KMS-11 (cell line): ENCODE measurements around the gene SOD3.

ENCODE experiments used
- H2AFZ ChIP-seq: fragments of 200-600 bp; sonication (generic); 2 replicates; pipeline ENCODE4 v1.6.1; 2016; ENCODE audit warnings: antibody characterized with exemption, mixed run types, low read depth
- H3K27ac ChIP-seq: fragments of 200-600 bp; sonication (generic); 2 replicates; pipeline ENCODE4 v1.6.1; 2016; ENCODE audit warnings: mild to moderate bottlenecking, mixed run types
- H3K27me3 ChIP-seq: fragments of 200-600 bp; sonication (generic); 2 replicates; pipeline ENCODE4 v1.6.1; 2017; ENCODE audit warnings: mild to moderate bottlenecking, low read depth, mixed run types, moderate library complexity; ENCODE audit not compliant: insufficient read depth
- H3K36me3 ChIP-seq: fragments of 200-600 bp; sonication (generic); 2 replicates; pipeline ENCODE4 v1.6.1; 2017; ENCODE audit warnings: mild to moderate bottlenecking, mixed run types; ENCODE audit not compliant: insufficient read depth
- H3K4me1 ChIP-seq: fragments of 200-600 bp; sonication (generic); 2 replicates; pipeline ENCODE4 v1.6.1; 2016; ENCODE audit warnings: mild to moderate bottlenecking, low read depth, mixed run types; ENCODE audit not compliant: poor library complexity, severe bottlenecking
- H3K4me2 ChIP-seq: fragments of 200-600 bp; sonication (generic); 2 replicates; pipeline ENCODE4 v1.7.0; 2016; ENCODE audit warnings: mild to moderate bottlenecking, mixed run types
- H3K4me3 ChIP-seq: fragments of 200-600 bp; sonication (generic); IDR thresholded peaks from 2 replicates; pipeline ENCODE4 v1.6.1; 2017; ENCODE audit warnings: low read depth, low read length, mixed read lengths; ENCODE audit not compliant: insufficient read depth
- H3K79me2 ChIP-seq: fragments of 200-600 bp; sonication (generic); 2 replicates; pipeline ENCODE4 v1.6.1; 2016; ENCODE audit warnings: low read depth, mixed run types; ENCODE audit not compliant: insufficient read depth
- H3K9ac ChIP-seq: fragments of 200-600 bp; sonication (generic); 2 replicates; pipeline ENCODE4 v1.6.1; 2016; ENCODE audit warnings: mild to moderate bottlenecking, mixed run types
- H4K20me1 ChIP-seq: fragments of 200-600 bp; sonication (generic); 2 replicates; pipeline ENCODE4 v1.6.1; 2016; ENCODE audit warnings: mild to moderate bottlenecking, mixed run types; ENCODE audit not compliant: insufficient read depth
- TF ChIP-seq, protein P1 (sequence below): fragments of 200-600 bp; sonication (generic); conservative IDR thresholded peaks from 2 replicates; pipeline ENCODE4 v1.6.1; 2017; ENCODE audit warnings: low read depth, mild to moderate bottlenecking, antibody characterized with exemption, low read length, moderate library complexity, mixed read lengths

Gene SOD3

DNA sequence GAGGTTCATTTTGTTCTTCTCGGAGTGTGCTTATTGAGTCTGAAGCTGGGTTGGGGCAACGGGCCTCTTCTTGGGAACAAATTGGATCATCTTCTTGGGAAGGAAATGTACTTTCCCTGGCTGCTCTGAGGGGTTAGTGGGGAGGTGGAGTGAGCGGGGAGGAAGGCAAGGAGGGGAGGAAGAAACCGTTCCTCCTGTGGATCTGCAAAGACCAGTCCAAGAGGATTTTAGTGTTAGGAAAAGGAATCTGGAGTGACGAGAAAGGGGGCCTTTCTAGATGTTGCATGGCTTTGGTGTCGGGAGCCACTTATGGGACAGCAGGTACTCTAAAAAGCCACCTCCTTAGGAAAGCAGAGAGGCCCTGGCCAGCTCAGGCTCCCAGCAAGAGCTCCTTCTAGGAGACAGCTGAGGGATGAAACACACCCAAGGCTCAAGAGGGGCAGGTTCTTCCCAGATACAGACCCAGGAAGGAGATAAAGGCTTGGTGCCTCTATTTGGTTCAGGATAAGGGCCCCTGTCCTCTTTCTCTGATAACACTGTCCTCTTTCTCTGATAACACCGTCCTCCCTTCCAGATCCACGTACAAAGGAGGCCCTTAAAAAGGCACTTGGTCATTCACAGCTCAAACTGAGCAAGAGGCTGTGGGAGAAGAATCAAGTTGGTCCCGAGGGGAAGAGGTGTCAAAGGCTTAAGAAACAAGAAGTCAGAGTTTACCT, 451 bp downstream of the SOD3 start:
- TF ChIP-seq, protein P1, sequence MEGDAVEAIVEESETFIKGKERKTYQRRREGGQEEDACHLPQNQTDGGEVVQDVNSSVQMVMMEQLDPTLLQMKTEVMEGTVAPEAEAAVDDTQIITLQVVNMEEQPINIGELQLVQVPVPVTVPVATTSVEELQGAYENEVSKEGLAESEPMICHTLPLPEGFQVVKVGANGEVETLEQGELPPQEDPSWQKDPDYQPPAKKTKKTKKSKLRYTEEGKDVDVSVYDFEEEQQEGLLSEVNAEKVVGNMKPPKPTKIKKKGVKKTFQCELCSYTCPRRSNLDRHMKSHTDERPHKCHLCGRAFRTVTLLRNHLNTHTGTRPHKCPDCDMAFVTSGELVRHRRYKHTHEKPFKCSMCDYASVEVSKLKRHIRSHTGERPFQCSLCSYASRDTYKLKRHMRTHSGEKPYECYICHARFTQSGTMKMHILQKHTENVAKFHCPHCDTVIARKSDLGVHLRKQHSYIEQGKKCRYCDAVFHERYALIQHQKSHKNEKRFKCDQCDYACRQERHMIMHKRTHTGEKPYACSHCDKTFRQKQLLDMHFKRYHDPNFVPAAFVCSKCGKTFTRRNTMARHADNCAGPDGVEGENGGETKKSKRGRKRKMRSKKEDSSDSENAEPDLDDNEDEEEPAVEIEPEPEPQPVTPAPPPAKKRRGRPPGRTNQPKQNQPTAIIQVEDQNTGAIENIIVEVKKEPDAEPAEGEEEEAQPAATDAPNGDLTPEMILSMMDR: no peak
- Histone ChIP-seq H3K4me3 (no peak overlapping the region), H3K27ac (no peak overlapping the region), H3K9ac (no peak overlapping the region), H2AFZ (no peak overlapping the region), H4K20me1 (no peaks in the 10 kb centered on the region), H3K4me1 (no peaks in the 10 kb centered on the region), H3K79me2 (no peaks in the 10 kb centered on the region), H3K4me2 (no peak overlapping the region), H3K36me3 (no peaks in the 10 kb centered on the region), H3K27me3 (no peaks in the 10 kb centered on the region)

DNA sequence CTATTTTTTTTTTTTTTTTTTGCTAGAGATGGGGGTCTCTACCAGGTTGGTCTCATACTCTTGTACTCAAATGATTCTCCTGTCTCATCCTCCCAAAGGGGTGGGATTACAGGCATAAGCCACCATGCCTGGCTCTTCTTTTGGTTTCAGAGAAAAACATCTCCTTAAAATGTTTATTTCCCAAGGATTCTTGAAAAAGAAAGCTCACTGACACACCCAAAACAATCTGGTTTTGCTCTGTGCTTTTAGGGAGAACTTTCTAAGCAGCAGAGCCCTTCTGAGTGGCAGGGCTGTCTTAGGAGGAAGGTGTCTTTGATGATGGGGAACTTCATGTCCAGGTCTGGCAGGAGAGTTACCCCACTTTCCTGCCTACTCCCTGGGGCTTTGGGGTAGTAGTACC, 1.2 kb downstream of the SOD3 start:
- Histone ChIP-seq H3K79me2 (no peaks in the 10 kb centered on the region), H3K36me3 (no peaks in the 10 kb centered on the region), H4K20me1 (no peaks in the 10 kb centered on the region), H2AFZ (no peak overlapping the region), H3K4me1 (no peaks in the 10 kb centered on the region), H3K9ac (no peak overlapping the region), H3K4me2 (no peak overlapping the region), H3K27me3 (no peaks in the 10 kb centered on the region), H3K4me3 (no peak overlapping the region), H3K27ac (no peak overlapping the region)
- TF ChIP-seq, protein P1: no peak

DNA sequence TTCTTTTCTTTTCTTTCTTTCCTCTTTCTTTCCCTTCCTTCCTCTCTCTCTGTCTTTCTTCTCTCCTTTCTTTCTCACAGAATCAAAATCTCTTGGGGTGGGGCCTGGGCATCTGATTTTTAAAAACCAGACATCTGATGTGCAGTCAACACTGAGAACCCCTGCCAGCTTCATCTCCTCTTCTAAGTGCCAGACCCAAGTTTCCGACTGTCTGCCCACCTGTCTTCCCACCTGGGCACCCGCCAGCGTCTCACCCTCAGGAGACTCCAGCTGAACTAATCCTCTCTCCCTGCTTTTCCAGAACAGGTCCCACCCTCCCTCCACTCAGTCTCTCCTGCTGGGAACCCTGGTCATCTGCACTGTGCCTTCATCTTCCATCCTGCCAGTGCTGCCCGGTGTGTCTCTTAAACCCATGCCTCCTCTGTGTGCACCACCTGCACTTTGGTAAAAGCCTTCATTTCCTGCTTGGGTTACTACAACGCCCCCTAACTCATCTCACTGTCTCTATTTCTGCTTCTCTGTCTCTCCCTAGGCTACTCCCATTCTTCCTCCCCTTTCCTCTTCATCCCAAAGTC, 2.8 kb downstream of the SOD3 start:
- no peaks in the 10 kb centered on the region for H4K20me1 ChIP-seq
- H3K36me3 ChIP-seq: no peaks in the 10 kb centered on the region
- no peaks in the 10 kb centered on the region for H3K27me3 ChIP-seq
- H3K27ac ChIP-seq: no peak overlapping the region
- no peaks in the 10 kb centered on the region for H3K79me2 ChIP-seq
- no peaks in the 10 kb centered on the region for H3K4me1 ChIP-seq
- H2AFZ ChIP-seq: no peak overlapping the region
- TF ChIP-seq, protein P1: no peak
- H3K9ac ChIP-seq: no peak overlapping the region
- no peak overlapping the region for H3K4me3 ChIP-seq
- no peak overlapping the region for H3K4me2 ChIP-seq

DNA sequence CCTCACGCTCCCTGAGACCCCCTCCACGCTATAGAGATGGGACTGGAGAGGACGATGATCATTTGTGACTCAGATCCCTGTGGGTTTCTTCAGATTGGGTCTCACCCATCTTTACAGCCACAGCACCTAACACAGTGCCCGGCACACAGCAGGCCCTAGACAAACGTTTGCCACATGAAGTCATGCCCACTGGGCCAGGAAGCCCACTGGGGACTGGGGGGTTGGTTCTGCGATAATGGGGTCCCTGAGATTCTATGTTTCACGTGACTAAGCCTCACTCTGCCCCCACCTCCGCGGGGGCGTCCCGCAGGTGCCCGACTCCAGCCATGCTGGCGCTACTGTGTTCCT, 3.8 kb downstream of the SOD3 start:
- Histone ChIP-seq H3K4me1 (no peaks in the 10 kb centered on the region), H3K27ac (no peak overlapping the region), H3K9ac (no peak overlapping the region), H3K27me3 (no peaks in the 10 kb centered on the region), H2AFZ (no peak overlapping the region), H4K20me1 (no peaks in the 10 kb centered on the region), H3K4me3 (no peak overlapping the region), H3K4me2 (no peak overlapping the region), H3K36me3 (no peaks in the 10 kb centered on the region), H3K79me2 (no peaks in the 10 kb centered on the region)
- TF ChIP-seq, protein P1: no peak
